Eye (tissue), 1 donor: Measurements from ENCODE around the gene REC114.
"Not testable (repeated sequence)": the region's sequence is repeated elsewhere in the genome, so short reads cannot be mapped to it uniquely, and the experiment has no call there.

Experiments
- DNase-seq: peaks from one replicate; pipeline ENCODE4 v3.0.0-alpha.2; 2015

REC114 gene, protein sequence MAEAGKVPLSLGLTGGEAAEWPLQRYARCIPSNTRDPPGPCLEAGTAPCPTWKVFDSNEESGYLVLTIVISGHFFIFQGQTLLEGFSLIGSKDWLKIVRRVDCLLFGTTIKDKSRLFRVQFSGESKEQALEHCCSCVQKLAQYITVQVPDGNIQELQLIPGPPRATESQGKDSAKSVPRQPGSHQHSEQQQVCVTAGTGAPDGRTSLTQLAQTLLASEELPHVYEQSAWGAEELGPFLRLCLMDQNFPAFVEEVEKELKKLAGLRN

GRCh38 chr15:73442968-73443367 is at the start of gene REC114:
Gene REC114 (plus strand): TSS chr15:73443164. CDS start chr15:73443186, 22 bp downstream.
- no peak for DNase-seq

GRCh38 chr15:73393336-73393735 is 49.6 kb upstream of the REC114 start:
- peak; percentile 9 for DNase-seq

DNA sequence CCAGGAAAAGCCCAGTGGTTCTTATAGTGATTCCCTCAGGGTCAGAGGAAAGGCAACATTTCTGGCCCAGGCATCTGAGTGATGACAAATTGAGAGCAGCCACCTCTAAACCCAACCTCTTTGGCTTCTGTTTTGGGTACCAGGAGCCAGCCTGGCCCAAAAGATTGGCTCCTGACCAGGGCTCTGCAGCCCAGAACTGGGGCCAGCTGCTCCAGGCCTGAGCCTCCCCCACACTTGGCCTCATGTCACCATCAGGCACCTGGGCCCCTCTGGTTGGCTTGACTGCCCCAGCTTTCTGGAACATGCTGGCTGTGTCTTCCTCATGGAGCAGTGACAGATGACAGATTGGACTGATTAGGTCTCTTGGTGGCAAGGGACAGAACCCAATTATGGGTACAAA is 48.2 kb upstream of the REC114 start:
- DNase-seq = no peak

DNA sequence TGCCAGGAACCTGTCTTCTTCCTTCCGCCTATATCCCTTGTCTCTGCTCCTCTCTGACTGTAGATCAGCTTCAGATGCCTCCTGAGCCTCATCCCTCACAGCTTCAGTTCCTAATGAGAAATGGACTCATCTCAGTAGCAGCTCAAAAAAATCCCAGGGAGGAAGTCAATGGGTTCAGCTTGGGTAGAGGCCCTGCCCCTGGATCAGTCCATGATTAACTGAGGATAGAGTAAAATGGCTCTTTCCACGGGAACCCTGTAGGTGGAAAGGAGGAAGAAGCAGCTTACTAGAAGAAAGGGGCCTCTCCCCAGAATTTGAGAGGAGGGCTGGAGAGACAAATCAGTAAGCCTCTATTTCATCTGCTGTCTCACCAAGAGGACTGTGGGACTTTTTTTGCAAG is 47.3 kb upstream of the REC114 start:
- DNase-seq = no peak

DNA sequence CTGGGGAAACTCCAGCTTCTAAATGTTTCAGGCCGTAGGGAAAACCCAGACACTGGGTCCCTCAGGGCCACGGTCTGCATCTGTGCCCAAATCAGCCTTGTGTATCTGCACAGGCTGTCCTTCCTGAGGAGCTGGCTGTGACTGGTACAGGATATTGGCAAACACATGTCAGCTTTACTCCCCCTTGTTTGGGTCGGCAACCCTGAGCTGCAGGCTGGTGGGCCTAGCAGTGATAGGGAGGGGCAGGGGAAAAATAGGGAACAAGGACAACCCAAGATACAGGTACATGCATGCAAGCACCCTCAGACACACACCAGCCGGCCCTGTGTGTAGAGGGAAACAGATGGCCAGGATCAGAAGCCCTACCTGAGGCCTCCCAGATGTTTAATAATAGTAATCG is 45.5 kb upstream of the REC114 start:
- DNase-seq = no peak

GRCh38 chr15:73398861-73399260 is 44.1 kb upstream of the REC114 start:
- no peak for DNase-seq

DNA sequence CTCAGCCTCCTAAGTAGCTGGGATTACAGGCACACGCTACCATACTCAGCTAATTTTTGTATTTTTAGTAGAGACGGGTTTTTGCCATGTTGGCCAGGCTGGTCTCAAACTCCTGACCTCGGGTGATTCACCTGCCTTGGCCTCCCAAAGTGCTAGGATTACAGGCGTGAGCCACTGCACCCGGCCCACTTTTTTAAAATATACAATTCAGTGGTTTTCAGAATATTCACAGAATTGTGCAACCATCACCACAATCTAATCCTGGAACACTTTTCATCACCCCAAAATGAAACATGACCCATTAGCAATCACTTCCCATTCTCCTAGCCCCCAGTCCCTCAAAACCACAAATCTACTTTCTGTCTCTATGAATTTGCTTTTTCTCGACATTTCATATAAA is 42.7 kb upstream of the REC114 start:
- not testable (repeated sequence) for DNase-seq

DNA sequence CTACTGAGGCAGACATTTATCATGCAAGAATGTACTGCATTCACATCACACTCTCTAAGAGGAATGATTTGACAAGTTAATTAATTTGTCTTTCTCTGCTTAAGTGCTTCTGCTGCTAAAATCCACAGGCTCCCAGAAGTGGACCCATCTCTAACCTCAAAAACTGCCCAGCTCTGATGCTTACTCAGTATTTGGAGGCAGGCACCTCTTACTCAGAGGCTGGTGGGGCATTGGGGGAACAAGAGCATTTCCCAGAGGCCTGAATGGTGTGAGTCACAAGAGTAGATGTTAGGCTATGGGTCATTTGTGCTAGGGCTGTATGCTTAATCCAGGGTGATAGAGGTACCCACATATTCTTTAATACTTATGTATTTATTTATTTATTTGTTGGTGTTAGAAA is 39.8 kb upstream of the REC114 start:
- no peak for DNase-seq

GRCh38 chr15:73414876-73415275 is 28.1 kb upstream of the REC114 start:
- no peak for DNase-seq

- DNase-seq = no peak
Measured at GRCh38 chr15:73424506-73424905, 18.5 kb upstream of the REC114 start.

- no peak for DNase-seq
Measured at GRCh38 chr15:73425510-73425909, 17.5 kb upstream of the REC114 start.

GRCh38 chr15:73426323-73426994 is 16.5 kb upstream of the REC114 start:
- DNase-seq = no peak

- not testable (repeated sequence) for DNase-seq
Measured at GRCh38 chr15:73431329-73431728, 11.6 kb upstream of the REC114 start.

GRCh38 chr15:73433873-73434272 is 9.1 kb upstream of the REC114 start:
- DNase-seq = no peak

GRCh38 chr15:73436613-73437012 is 6.4 kb upstream of the REC114 start:
- no peak for DNase-seq

DNA sequence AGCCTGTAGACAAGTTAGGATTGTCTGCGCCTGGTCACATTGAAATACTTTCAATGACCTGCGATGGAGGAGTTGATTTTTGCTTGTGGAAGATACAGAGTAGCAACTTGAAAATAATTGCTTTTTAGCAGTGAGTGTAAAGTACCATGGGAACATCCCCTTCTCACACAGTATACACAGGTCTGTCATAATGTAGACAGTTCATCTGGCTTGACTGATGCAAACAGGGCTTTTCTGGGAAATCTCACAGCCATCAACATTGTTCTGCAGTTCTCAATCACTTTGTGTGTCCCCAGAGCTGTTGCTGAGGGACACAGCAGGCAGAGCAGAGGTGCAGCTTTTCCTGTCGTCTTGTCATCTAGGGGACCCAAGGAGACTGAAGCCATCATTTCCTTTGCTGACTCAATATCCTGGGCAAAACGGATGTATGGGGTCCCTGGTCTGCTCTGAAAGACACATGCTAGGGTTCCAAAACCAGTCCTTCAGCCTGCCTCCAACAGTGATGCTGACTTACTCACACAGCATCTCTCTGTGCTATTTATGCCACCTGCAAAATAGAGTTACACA is 5.3 kb upstream of the REC114 start:
- no peak for DNase-seq

- DNase-seq = no peak
Measured at GRCh38 chr15:73438651-73439050, 4.3 kb upstream of the REC114 start.

DNA sequence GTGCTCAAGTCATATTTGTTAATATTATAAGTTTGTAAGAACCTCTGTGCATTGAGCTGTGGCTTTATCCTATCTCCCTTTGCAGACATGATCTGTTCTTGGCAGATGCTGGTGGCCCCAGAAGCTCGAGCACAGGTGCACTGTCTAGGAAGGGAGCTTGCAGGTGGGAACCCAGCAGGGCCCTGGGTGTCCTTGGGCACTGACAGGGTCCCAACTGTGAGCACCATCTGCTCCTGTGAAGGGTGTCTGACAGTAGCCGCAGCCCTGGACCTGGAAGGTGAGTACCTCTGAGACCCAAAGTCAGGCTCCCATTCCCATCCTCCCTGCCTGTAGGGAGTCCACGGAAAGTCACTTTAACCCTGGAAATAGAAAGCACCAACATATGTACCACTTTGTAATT is 2.4 kb upstream of the REC114 start:
- no peak for DNase-seq

DNA sequence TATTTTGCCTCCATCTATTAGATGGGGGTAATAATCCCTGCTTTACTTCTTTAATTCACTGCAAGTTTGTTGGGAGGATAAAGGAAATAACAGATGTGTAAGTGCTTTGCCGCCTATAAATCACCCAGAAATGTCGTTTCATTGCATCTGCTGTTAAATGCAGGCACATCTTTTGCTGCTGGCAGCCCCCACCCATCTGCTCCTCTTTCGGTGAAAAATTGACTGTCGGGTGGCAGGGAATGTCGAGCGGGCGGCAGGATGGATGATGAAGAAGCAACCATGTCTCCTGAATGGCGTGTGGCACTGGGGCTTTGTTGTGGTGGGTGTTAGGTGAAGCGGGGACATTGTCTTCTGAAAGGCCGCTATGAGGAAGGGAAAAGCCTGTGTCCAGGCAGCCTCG is 543 bp upstream of the REC114 start:
- DNase-seq = no peak

- not testable (repeated sequence) for DNase-seq
Measured at GRCh38 chr15:73447471-73447870, 4.5 kb downstream of the REC114 start.

- not testable (repeated sequence) for DNase-seq
Measured at GRCh38 chr15:73448158-73448758, 5.3 kb downstream of the REC114 start.

GRCh38 chr15:73449980-73450379 is 7.0 kb downstream of the REC114 start:
- DNase-seq = not testable (repeated sequence)

DNA sequence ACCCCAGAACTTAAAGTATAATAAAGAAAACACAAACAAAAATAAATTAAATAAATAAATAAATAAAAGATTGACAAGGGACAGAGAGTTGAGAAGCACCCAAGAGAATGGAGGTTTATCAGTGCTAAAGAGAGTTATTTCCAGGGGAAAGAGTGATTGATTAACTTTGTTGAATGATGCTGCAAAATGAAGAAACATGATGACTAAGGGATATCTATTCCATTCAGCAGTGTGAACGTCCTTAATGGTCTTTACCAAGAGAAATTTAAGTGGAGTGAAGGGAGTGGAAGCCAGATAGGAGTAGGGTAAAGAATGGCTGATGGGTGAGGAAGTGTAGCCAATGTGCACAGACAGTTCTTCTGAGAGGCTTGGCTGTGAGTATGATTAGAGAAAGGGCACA is 11.1 kb downstream of the REC114 start:
- DNase-seq = no peak

- no peak for DNase-seq
Measured at GRCh38 chr15:73455876-73456275, 12.9 kb downstream of the REC114 start.
